Endothelial cell of umbilical vein (primary cell): ENCODE results near the gene BIRC2. TPM values are rescaled to one million over a fixed set of nuclear protein-coding genes. Genes with fewer than 3 reads are reported as not detected.

ENCODE experiments used
- BruUV-seq: library from RNA; stranded (reverse); fragments of 400-500 nt; replicated peaks from 2 replicates; lab custom pipeline; 2021; lab: Mats Ljungman, UMichigan
- CTCF ChIA-PET: fragments of 300-600, 350-600 bp; sonication (Branson Sonifier 250); formaldehyde crosslinking; loops from one replicate; lab custom pipeline; 2021; ENCODE audit warnings: antibody characterized with exemption, inconsistent platforms; lab: Charles Lee
- POLR2A ChIA-PET: fragments of 300-600, 350-600 bp; sonication (Branson Sonifier 250); formaldehyde crosslinking; loops from one replicate; lab custom pipeline; 2021; ENCODE audit warnings: antibody characterized with exemption, inconsistent platforms; lab: Charles Lee
- DNase-seq: peaks from one replicate; pipeline ENCODE4 v3.0.0-alpha.2; 2011; ENCODE audit warnings: low read depth, low spot score
- FAIRE-seq: peaks from 2 replicates; lab custom pipeline; 2011; peaks lifted over from hg19 to GRCh38; lab: Jason Lieb, UNC
- H2AFZ ChIP-seq: 2 replicates; pipeline ENCODE4 v1.6.0; 2012; ENCODE audit warnings: low read depth, low read length, control low read depth, inconsistent platforms
- H3K27ac ChIP-seq: 2 replicates; pipeline ENCODE4 v1.5.1; 2011; ENCODE audit warnings: low read depth, mild to moderate bottlenecking, control low read depth, low read length, moderate library complexity; ENCODE audit not compliant: insufficient read depth
- H3K27me3 ChIP-seq, 2 experiments: 2 replicates each; pipeline versions ENCODE4 v1.6.0 to v1.6.1; 2011; ENCODE audit warnings: low read length in 2 of 2, mixed read lengths in 1 of 2; ENCODE audit not compliant: control insufficient read depth in 2 of 2, insufficient read depth in 2 of 2
- H3K36me3 ChIP-seq, 2 experiments: 2 replicates in 1 of 2; 3 replicates in 1 of 2; pipeline ENCODE4 v1.5.1; 2011; ENCODE audit warnings: low read length in 2 of 2, mild to moderate bottlenecking in 1 of 2, moderate library complexity in 1 of 2; ENCODE audit not compliant: control insufficient read depth in 2 of 2, insufficient read depth in 2 of 2; ENCODE audit errors: extremely low read depth in 1 of 2
- H3K4me1 ChIP-seq: 3 replicates; pipeline ENCODE4 v1.5.1; 2011; ENCODE audit warnings: mild to moderate bottlenecking, low read length; ENCODE audit not compliant: control insufficient read depth, insufficient read depth; ENCODE audit errors: extremely low read depth
- H3K4me2 ChIP-seq: 2 replicates; pipeline ENCODE4 v1.6.1; 2011; ENCODE audit warnings: low read length, control low read depth, mixed read lengths; ENCODE audit not compliant: insufficient read depth
- H3K4me3 ChIP-seq, 3 experiments: fragments of 200-600 bp in 1 of 3; sonication (generic), shearing (Covaris generic) in 1 of 3; replicated peaks in 1 of 3; 2 replicates each; pipeline ENCODE4 v1.5.1; 2011 to 2016; ENCODE audit warnings: control low read depth in 3 of 3, low read length in 3 of 3, mild to moderate bottlenecking in 2 of 3, inconsistent platforms in 1 of 3, low read depth in 1 of 3, moderate library complexity in 1 of 3; ENCODE audit not compliant: insufficient read depth in 1 of 3
- H3K79me2 ChIP-seq: 2 replicates; pipeline ENCODE4 v1.6.0; 2012; ENCODE audit warnings: low read length, inconsistent platforms; ENCODE audit not compliant: control insufficient read depth, insufficient read depth
- H3K9ac ChIP-seq: replicated peaks from 2 replicates; pipeline ENCODE3; 2011; ENCODE audit warnings: low read length, control low read depth; ENCODE audit not compliant: insufficient read depth; ENCODE audit errors: extremely low read depth
- H3K9me1 ChIP-seq: replicated peaks from 3 replicates; pipeline ENCODE4 v1.6.0; 2011; ENCODE audit warnings: mild to moderate bottlenecking, low read length; ENCODE audit not compliant: control insufficient read depth, insufficient read depth; ENCODE audit errors: extremely low read depth
- H3K9me3 ChIP-seq: replicated peaks from 2 replicates; pipeline ENCODE4 v1.5.1; 2012; ENCODE audit warnings: low read length, inconsistent platforms; ENCODE audit not compliant: control insufficient read depth, insufficient read depth
- H4K20me1 ChIP-seq: replicated peaks from 2 replicates; pipeline ENCODE3; 2011; ENCODE audit warnings: mild to moderate bottlenecking, low read length; ENCODE audit not compliant: control insufficient read depth, insufficient read depth; ENCODE audit errors: extremely low read depth
- CTCF ChIP-seq, 2 donors: IDR thresholded peaks; 1 replicate in 1 of 2; 2 replicates in 1 of 2; pipeline ENCODE4 v1.5.1; 2011; ENCODE audit warnings: low read length in 2 of 2, mild to moderate bottlenecking in 2 of 2, moderate library complexity in 2 of 2, control low read depth in 1 of 2, inconsistent platforms in 1 of 2, low read depth in 1 of 2; ENCODE audit not compliant: insufficient read depth in 1 of 2; ENCODE audit errors: extremely low read depth in 1 of 2
- EZH2 ChIP-seq: IDR thresholded peaks from 2 replicates; pipeline ENCODE4 v1.6.1; 2012; ENCODE audit warnings: borderline replicate concordance, low read depth, mild to moderate bottlenecking, moderate library complexity, low read length, inconsistent platforms; ENCODE audit not compliant: severe bottlenecking
- FOS ChIP-seq: IDR thresholded peaks from 2 replicates; pipeline ENCODE4 v1.6.1; 2011; ENCODE audit warnings: mild to moderate bottlenecking, low read length, moderate library complexity, borderline replicate concordance; ENCODE audit not compliant: insufficient read depth
- GATA2 ChIP-seq: IDR thresholded peaks from 2 replicates; pipeline ENCODE4 v1.7.0; 2011; ENCODE audit warnings: low read depth, mild to moderate bottlenecking, moderate library complexity, mixed read lengths, low read length; ENCODE audit not compliant: insufficient read length, insufficient read depth
- JUN ChIP-seq: IDR thresholded peaks from 2 replicates; pipeline ENCODE4 v1.6.1; 2011; ENCODE audit warnings: borderline replicate concordance, low read depth; ENCODE audit not compliant: insufficient read length, insufficient read depth
- MAX ChIP-seq: IDR thresholded peaks from 2 replicates; pipeline ENCODE4 v1.6.1; 2011; ENCODE audit not compliant: insufficient read depth, insufficient read length
- MYC ChIP-seq: IDR thresholded peaks from one replicate; pipeline ENCODE4 v1.6.1; 2011; ENCODE audit warnings: mild to moderate bottlenecking, low read depth, low read length
- POLR2A ChIP-seq: IDR thresholded peaks from 2 replicates; pipeline ENCODE4 v1.6.1; 2012; ENCODE audit warnings: low read depth, mild to moderate bottlenecking, control low read depth, low read length
- POLR2AphosphoS5 ChIP-seq: IDR thresholded peaks from 2 replicates; pipeline ENCODE4 v1.6.1; 2012; ENCODE audit warnings: low read depth, mild to moderate bottlenecking, control low read depth, low read length, moderate library complexity; ENCODE audit not compliant: insufficient read depth
- dilution Hi-C: fragments of 300-500 bp; cut with MboI; formaldehyde crosslinking; loops from one replicate; pipeline ENCODE4 v1.15.0; 2019; ENCODE audit warnings: low sequenced_read_pairs; ENCODE audit not compliant: extremely low pct_ligation_motif_present
- intact Hi-C: fragments of 100-400 bp; cut with micrococcal nuclease; formaldehyde crosslinking; loops from one replicate; pipeline ENCODE4 v1.10.0; 2022
- polyA plus RNA-seq, 4 experiments: library from polyadenylated mRNA; depleted of rRNA in 3 of 4; stranded (reverse) in 3 of 4; unstranded in 1 of 4; fragments of >200 nt; gene quantifications; 2 replicates each; pipeline versions ENCODE4 v1.2.1 to v1.2.3, GENCODE V29; 2011 to 2012; ENCODE audit warnings: missing spikeins in 1 of 4
- total RNA-seq: library from RNA; stranded (reverse); gene quantifications from 2 replicates; pipeline ENCODE4 v1.2.3, GENCODE V29; 2021

The BIRC2 gene
- total and polyA plus RNA-seq, 2 donors (not counting 3 experiments of a cell fraction or from before 2014, with no cell fraction given): 42.8 to 47.3 TPM

- no peak overlapping the region for H3K9ac ChIP-seq
- no peaks in the 10 kb centered on the region for H3K79me2 ChIP-seq
- H3K4me2 ChIP-seq: no peak overlapping the region
- no peaks in the 10 kb centered on the region for H3K4me1 ChIP-seq
- no peak overlapping the region for H3K4me3 ChIP-seq
- H2AFZ ChIP-seq: no peak overlapping the region
- BruUV-seq: no TSS peak
- H3K9me1 ChIP-seq: no peaks in the 10 kb centered on the region
- H4K20me1 ChIP-seq: no peaks in the 10 kb centered on the region
- H3K36me3 ChIP-seq: no peaks in the 10 kb centered on the region
- POLR2A ChIA-PET: interaction anchor here (0.7 kb wide), 1 partner anchor 203 kb away, joined by 7 read pairs; no protein-coding TSS in a partner anchor
- H3K27ac ChIP-seq: no peak overlapping the region
- no peak for TF ChIP-seq MYC
- no peaks in the 10 kb centered on the region for H3K9me3 ChIP-seq
- FAIRE-seq (no peak), DNase-seq (no peak)
- peaks cover 18 to 24% of the 10 kb centered on the region in 2 experiments for H3K27me3 ChIP-seq
- CTCF ChIA-PET: interaction anchor here (1.3 to 1.8 kb wide), 2 partner anchors 11 to 22 kb away, joined by 3 to 5 read pairs; no protein-coding TSS in a partner anchor
- dilution Hi-C loops (no loop called here), intact Hi-C loops (no loop called here)
Observed at GRCh38 chr11:102305352-102306047, 41.5 kb upstream of the BIRC2 start.

GRCh38 chr11:102306048-102306597 lies 40.9 kb upstream of the BIRC2 start:
- CTCF ChIA-PET: interaction anchor here (1.3 to 1.8 kb wide), 2 partner anchors 12 to 23 kb away, joined by 3 to 5 read pairs; no protein-coding TSS in a partner anchor
- Histone ChIP-seq H3K27me3 (peaks cover 18 to 22% of the 10 kb centered on the region in 2 experiments), H3K9ac (no peak overlapping the region), H3K27ac (no peak overlapping the region), H3K4me2 (no peak overlapping the region), H3K9me3 (no peaks in the 10 kb centered on the region), H4K20me1 (no peaks in the 10 kb centered on the region), H3K4me1 (no peaks in the 10 kb centered on the region), H3K9me1 (no peaks in the 10 kb centered on the region), H3K4me3 (no peak overlapping the region), H3K79me2 (no peaks in the 10 kb centered on the region), H3K36me3 (no peaks in the 10 kb centered on the region), H2AFZ (no peak overlapping the region)
- no TSS peak for BruUV-seq
- dilution Hi-C loops (no loop called here), intact Hi-C loops (no loop called here)
- TF ChIP-seq JUN: no peak
- TF ChIP-seq FOS: no peak
- no peak for TF ChIP-seq CTCF (IDR thresholded peaks at IDR 0.05; ENCODE audit: extremely low read depth in 1 of 2, insufficient read depth in 1 of 2, low read depth in 1 of 2, low read length in 2 of 2)
- TF ChIP-seq MAX: no peak
- TF ChIP-seq POLR2AphosphoS5: no peak
- no peak for TF ChIP-seq MYC
- TF ChIP-seq POLR2A: no peak
- TF ChIP-seq GATA2: no peak
- TF ChIP-seq EZH2: no peak
- no peak for FAIRE-seq
- DNase-seq: no peak
- POLR2A ChIA-PET: interaction anchor here (0.6 to 0.7 kb wide), 2 partner anchors 202 to 204 kb away, joined by 3 to 7 read pairs; no protein-coding TSS in a partner anchor
